Measurements from ENCODE around the gene NOTCH1.

- TF ChIP-seq POLR2A (IDR thresholded peaks at IDR 0.05; ENCODE audit: low read length) = no peak
- TF ChIP-seq GATA1 (IDR thresholded peaks at IDR 0.05; ENCODE audit: low read depth, low read length) = no peak
These were observed 61.4 kb downstream of the NOTCH1 start for GRCh38 chr9:136484153-136485048.

Data from erythroblast (primary cell).